Measurements from ENCODE around the gene TTLL1.

DNA sequence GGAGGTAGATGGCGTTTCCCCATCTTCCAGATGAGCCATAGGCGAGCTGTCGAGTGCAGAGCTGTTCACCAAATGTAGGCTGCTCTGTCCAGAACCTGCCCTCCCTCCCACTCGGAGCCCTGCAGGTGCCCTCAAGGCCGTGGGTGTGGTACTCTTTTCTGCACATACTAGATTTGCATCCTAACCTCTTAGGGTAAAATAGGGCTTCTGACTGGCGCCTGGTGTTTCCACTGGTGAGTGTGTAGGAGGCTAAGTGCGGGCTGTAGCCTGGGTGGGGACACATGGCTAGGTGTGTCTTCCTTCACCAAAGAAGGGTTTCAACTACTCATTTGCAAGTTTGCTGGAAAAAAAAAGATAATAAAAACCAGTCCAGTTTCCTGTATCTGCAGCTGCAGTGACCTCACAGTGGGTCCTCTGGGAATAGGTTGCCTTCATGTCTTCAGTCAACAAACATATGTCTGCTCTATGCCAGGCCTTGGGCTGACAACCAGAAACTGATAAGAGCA lies 29.8 kb upstream of the TTLL1 start:
- no peak for TF ChIP-seq POLR2A (IDR thresholded peaks at IDR 0.05)
- TF ChIP-seq, protein P1, sequence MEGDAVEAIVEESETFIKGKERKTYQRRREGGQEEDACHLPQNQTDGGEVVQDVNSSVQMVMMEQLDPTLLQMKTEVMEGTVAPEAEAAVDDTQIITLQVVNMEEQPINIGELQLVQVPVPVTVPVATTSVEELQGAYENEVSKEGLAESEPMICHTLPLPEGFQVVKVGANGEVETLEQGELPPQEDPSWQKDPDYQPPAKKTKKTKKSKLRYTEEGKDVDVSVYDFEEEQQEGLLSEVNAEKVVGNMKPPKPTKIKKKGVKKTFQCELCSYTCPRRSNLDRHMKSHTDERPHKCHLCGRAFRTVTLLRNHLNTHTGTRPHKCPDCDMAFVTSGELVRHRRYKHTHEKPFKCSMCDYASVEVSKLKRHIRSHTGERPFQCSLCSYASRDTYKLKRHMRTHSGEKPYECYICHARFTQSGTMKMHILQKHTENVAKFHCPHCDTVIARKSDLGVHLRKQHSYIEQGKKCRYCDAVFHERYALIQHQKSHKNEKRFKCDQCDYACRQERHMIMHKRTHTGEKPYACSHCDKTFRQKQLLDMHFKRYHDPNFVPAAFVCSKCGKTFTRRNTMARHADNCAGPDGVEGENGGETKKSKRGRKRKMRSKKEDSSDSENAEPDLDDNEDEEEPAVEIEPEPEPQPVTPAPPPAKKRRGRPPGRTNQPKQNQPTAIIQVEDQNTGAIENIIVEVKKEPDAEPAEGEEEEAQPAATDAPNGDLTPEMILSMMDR (IDR thresholded peaks at IDR 0.05), result no peak

All from esophagus squamous epithelium (tissue), 4 donors.